HepG2 (cell line): Measurements from ENCODE around the gene HCAR1. TPM values are rescaled to one million over a fixed set of nuclear protein-coding genes. Genes with fewer than 3 reads are reported as not detected.
A peak's percentile ranks its signal among the peaks of the same experiment; 100 is the strongest.

Experiments
- ARHGAP35 ChIP-seq: sonication (generic); formaldehyde crosslinking; IDR thresholded peaks from 2 replicates; pipeline ENCODE4 v1.9.0; 2022; ENCODE audit warnings: mild to moderate bottlenecking, inconsistent platforms, moderate library complexity, missing genetic modification reagents, borderline replicate concordance
- ATF7 ChIP-seq, 2 experiments: fragments of 450-650 bp in 1 of 2; sonication (generic) in 1 of 2; formaldehyde crosslinking in 1 of 2; IDR thresholded peaks; 2 replicates each; pipeline versions ENCODE4 v1.4.0 to v1.6.1; 2016 to 2020; ENCODE audit warnings: antibody characterized with exemption in 1 of 2, mild to moderate bottlenecking in 1 of 2, missing genetic modification reagents in 1 of 2
- EED ChIP-seq: sonication (generic); formaldehyde crosslinking; IDR thresholded peaks from 2 replicates; pipeline ENCODE4 v1.5.0; 2020; ENCODE audit warnings: mild to moderate bottlenecking, missing genetic modification reagents
- FOSL1 ChIP-seq: sonication (generic); formaldehyde crosslinking; IDR thresholded peaks from 2 replicates; pipeline ENCODE4 v1.9.0; 2021; ENCODE audit warnings: missing genetic modification reagents, borderline replicate concordance
- KIAA2018 ChIP-seq: sonication (generic); formaldehyde crosslinking; IDR thresholded peaks from 2 replicates; pipeline ENCODE4 v1.5.0; 2020; ENCODE audit warnings: mild to moderate bottlenecking, missing genetic modification reagents, borderline replicate concordance
- MED1 ChIP-seq: sonication (generic); formaldehyde crosslinking; IDR thresholded peaks from 2 replicates; pipeline ENCODE4 v1.4.0; 2020; ENCODE audit warnings: missing genetic modification reagents
- RFX1 ChIP-seq: fragments of 450-650 bp; IDR thresholded peaks from 2 replicates; pipeline ENCODE4 v1.6.1; 2017
- STAG1 ChIP-seq: sonication (generic); formaldehyde crosslinking; IDR thresholded peaks from 2 replicates; pipeline ENCODE4 v1.4.0; 2020; ENCODE audit warnings: missing genetic modification reagents
- ZNF350 ChIP-seq: sonication (generic); formaldehyde crosslinking; IDR thresholded peaks from 2 replicates; pipeline ENCODE4 v1.4.0; 2020; ENCODE audit warnings: mild to moderate bottlenecking, low read depth, missing genetic modification reagents, borderline replicate concordance
- ZNF773 ChIP-seq: sonication (generic); formaldehyde crosslinking; IDR thresholded peaks from 2 replicates; pipeline ENCODE4 v1.4.0; 2020; ENCODE audit warnings: missing genetic modification reagents, borderline replicate concordance
- ZSCAN29 ChIP-seq: sonication (generic); formaldehyde crosslinking; conservative IDR thresholded peaks from 2 replicates; pipeline ENCODE4 v1.4.0; 2020; ENCODE audit warnings: mild to moderate bottlenecking, missing genetic modification reagents
- polyA plus RNA-seq, 8 experiments: library from polyadenylated mRNA; depleted of rRNA in 3 of 8; stranded (reverse) in 7 of 8; unstranded in 1 of 8; fragments of >200 nt; fragmentation: Illumina TruSeq in 4 of 8; extraction: Trizol in 4 of 8; gene quantifications; 2 replicates each; pipeline versions ENCODE4 v1.2.1 to v1.2.3, GENCODE V29; 2011 to 2016; ENCODE audit warnings: low read depth in 4 of 8, missing spikeins in 1 of 8, mixed read lengths in 1 of 8; ENCODE audit not compliant: insufficient read depth in 1 of 8
- total RNA-seq, 5 experiments: library from RNA; depleted of rRNA; stranded (reverse); fragments of >200 nt; fragmentation: Illumina TruSeq; extraction: Trizol; gene quantifications; 2 replicates each; pipeline ENCODE4 v1.2.3, GENCODE V29; 2016; ENCODE audit warnings: low read depth in 1 of 5
- TF ChIP-seq, protein P1 (sequence below): sonication (generic); IDR thresholded peaks from 2 replicates; pipeline ENCODE4 v1.6.1; 2016; ENCODE audit warnings: low read depth, borderline replicate concordance
- TF ChIP-seq, protein P2 (sequence below): sonication (generic); formaldehyde crosslinking; IDR thresholded peaks from 2 replicates; pipeline ENCODE4 v1.8.1; 2022; ENCODE audit warnings: low read depth, mild to moderate bottlenecking, missing genetic modification reagents
- TF ChIP-seq, protein P3 (sequence below): conservative IDR thresholded peaks from 2 replicates; pipeline ENCODE4 v1.6.1; 2018; ENCODE audit warnings: missing genetic modification reagents
- TF ChIP-seq, protein P4 (sequence below): sonication (generic); formaldehyde crosslinking; IDR thresholded peaks from 2 replicates; pipeline ENCODE4 v1.4.0; 2020; ENCODE audit warnings: missing genetic modification reagents

HCAR1 gene
- total and polyA plus RNA-seq, 2 of the 13 experiments (the other 11 are each of a cell fraction or from before 2014, with no cell fraction given), result 0.53 to 4.4 TPM

- TF ChIP-seq KIAA2018 (CRISPR knock-in tag), result no peak
- TF ChIP-seq RFX1, result no peak
- no peak for TF ChIP-seq ATF7 (IDR thresholded peaks at IDR 0.05)
- no peak for TF ChIP-seq ATF7 (CRISPR knock-in tag; IDR thresholded peaks at IDR 0.05)
- TF ChIP-seq EED, result no peak
- no peak for TF ChIP-seq FOSL1 (CRISPR knock-in tag)
- TF ChIP-seq ZNF773, result no peak
- TF ChIP-seq STAG1 (CRISPR knock-in tag), result no peak
- TF ChIP-seq, protein P1, sequence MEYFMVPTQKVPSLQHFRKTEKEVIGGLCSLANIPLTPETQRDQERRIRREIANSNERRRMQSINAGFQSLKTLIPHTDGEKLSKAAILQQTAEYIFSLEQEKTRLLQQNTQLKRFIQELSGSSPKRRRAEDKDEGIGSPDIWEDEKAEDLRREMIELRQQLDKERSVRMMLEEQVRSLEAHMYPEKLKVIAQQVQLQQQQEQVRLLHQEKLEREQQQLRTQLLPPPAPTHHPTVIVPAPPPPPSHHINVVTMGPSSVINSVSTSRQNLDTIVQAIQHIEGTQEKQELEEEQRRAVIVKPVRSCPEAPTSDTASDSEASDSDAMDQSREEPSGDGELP, result no peak
- no peak for TF ChIP-seq ZSCAN29 (CRISPR knock-in tag)
- TF ChIP-seq ARHGAP35 (CRISPR knock-in tag), result no peak
- TF ChIP-seq, protein P2, sequence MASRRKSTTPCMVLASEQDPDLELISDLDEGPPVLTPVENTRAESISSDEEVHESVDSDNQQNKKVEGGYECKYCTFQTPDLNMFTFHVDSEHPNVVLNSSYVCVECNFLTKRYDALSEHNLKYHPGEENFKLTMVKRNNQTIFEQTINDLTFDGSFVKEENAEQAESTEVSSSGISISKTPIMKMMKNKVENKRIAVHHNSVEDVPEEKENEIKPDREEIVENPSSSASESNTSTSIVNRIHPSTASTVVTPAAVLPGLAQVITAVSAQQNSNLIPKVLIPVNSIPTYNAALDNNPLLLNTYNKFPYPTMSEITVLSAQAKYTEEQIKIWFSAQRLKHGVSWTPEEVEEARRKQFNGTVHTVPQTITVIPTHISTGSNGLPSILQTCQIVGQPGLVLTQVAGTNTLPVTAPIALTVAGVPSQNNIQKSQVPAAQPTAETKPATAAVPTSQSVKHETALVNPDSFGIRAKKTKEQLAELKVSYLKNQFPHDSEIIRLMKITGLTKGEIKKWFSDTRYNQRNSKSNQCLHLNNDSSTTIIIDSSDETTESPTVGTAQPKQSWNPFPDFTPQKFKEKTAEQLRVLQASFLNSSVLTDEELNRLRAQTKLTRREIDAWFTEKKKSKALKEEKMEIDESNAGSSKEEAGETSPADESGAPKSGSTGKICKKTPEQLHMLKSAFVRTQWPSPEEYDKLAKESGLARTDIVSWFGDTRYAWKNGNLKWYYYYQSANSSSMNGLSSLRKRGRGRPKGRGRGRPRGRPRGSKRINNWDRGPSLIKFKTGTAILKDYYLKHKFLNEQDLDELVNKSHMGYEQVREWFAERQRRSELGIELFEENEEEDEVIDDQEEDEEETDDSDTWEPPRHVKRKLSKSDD (CRISPR knock-in tag), result no peak
- TF ChIP-seq, protein P3, sequence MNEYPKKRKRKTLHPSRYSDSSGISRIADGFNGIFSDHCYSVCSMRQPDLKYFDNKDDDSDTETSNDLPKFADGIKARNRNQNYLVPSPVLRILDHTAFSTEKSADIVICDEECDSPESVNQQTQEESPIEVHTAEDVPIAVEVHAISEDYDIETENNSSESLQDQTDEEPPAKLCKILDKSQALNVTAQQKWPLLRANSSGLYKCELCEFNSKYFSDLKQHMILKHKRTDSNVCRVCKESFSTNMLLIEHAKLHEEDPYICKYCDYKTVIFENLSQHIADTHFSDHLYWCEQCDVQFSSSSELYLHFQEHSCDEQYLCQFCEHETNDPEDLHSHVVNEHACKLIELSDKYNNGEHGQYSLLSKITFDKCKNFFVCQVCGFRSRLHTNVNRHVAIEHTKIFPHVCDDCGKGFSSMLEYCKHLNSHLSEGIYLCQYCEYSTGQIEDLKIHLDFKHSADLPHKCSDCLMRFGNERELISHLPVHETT (CRISPR knock-in tag), result no peak
- no peak for TF ChIP-seq ZNF350 (CRISPR knock-in tag)
- peak; percentile 86 for TF ChIP-seq MED1 (CRISPR knock-in tag)
- TF ChIP-seq, protein P4, sequence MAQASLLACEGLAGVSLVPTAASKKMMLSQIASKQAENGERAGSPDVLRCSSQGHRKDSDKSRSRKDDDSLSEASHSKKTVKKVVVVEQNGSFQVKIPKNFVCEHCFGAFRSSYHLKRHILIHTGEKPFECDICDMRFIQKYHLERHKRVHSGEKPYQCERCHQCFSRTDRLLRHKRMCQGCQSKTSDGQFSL (CRISPR knock-in tag), result no peak
Observed at GRCh38 chr12:122721057-122721545, 9.5 kb downstream of the HCAR1 start (continued).
